Psoas muscle (tissue), 8 donors: ENCODE results near the gene TRIM3. TPM values are rescaled to one million over a fixed set of nuclear protein-coding genes. Genes with fewer than 3 reads are reported as not detected.
A peak's percentile ranks its signal among the peaks of the same experiment; 100 is the strongest.

Source experiments
- ATAC-seq, 4 donors: fragments of 200-7000 bp; cut with Tn5 transposase; one replicate each; pipeline ENCODE4 v1.9.1; 2020; ENCODE audit warnings: moderate library complexity in 3 of 4, mild to moderate bottlenecking in 2 of 4
- DNase-seq, 2 donors: peaks; one replicate each; pipeline ENCODE4 v3.0.0-alpha.2; 2020
- H3K27ac ChIP-seq: fragments of 200-600 bp; one replicate; pipeline ENCODE4 v1.8.0; 2022
- H3K27me3 ChIP-seq, 3 donors: fragments of 200-600 bp in 1 of 3; one replicate each; pipeline versions ENCODE4 v1.6.1 to v1.8.0; 2013 to 2022; ENCODE audit warnings: low read length in 2 of 3, mild to moderate bottlenecking in 2 of 3, moderate library complexity in 1 of 3; ENCODE audit not compliant: insufficient read depth in 3 of 3
- H3K36me3 ChIP-seq, 2 donors: fragments of 200-600 bp in 1 of 2; one replicate each; pipeline versions ENCODE4 v1.6.1 to v1.8.0; 2013 to 2022; ENCODE audit warnings: low read depth in 1 of 2, mild to moderate bottlenecking in 1 of 2, moderate library complexity in 1 of 2; ENCODE audit not compliant: insufficient read depth in 1 of 2
- H3K4me1 ChIP-seq: fragments of 200-600 bp; one replicate; pipeline ENCODE4 v1.8.0; 2022
- H3K4me3 ChIP-seq: fragments of 200-600 bp; one replicate; pipeline ENCODE4 v1.8.0; 2022; ENCODE audit warnings: mild to moderate bottlenecking
- H3K9me3 ChIP-seq: fragments of 200-600 bp; one replicate; pipeline ENCODE4 v1.8.0; 2022
- WGBS, 3 donors: extraction: QIAGEN DNeasy Blood & Tissue Kit; methylation state at CpG; one replicate each; pipeline versions ENCODE4 v1.1.6 to v1.1.7; 2013; 5-methylcytosine and 5-hydroxymethylcytosine counted together
- intact Hi-C, 2 donors: fragments of 100-400 bp; cut with DNase I; formaldehyde crosslinking; loops; one replicate each; pipeline versions ENCODE4 v1.11.0 to v1.14.2; 2022
- polyA plus RNA-seq, 3 donors: library from polyadenylated mRNA; stranded (reverse); fragments of 200-250 nt; gene quantifications; one replicate each; pipeline ENCODE4 v1.2.3, GENCODE V29; 2013
- total RNA-seq, 4 donors: library from RNA; stranded (reverse); fragmentation: NEBNext Ultra II Directional in 2 of 4; extraction: Animal tissue kit (Norgen Biotek cat#: 25700) in 2 of 4; gene quantifications; one replicate each; pipeline versions ENCODE4 v1.2.1 to v1.2.4, GENCODE V29; 2021 to 2023
- TF ChIP-seq, protein P1 (sequence below): fragments of 200-600 bp; IDR thresholded peaks from one replicate; pipeline ENCODE4 v1.8.0; 2022; ENCODE audit warnings: antibody characterized with exemption
- donor health status: healthy with polysubstance abuse.
- donor health status: DM: no; HTN: no; CAD: no; lungs with moderate emphysema.
- donor health status: Bipolar disorder and iron deficiency.
- donor health status: healthy.
- donor health status: DM: yes; HTN: yes; CAD: no.
- donor health status: DM: no; HTN: no; CAD: no.
- donor health status: DM: no; HTN: no; CAD: no.
- donor health status: DM: yes; HTN: yes; CAD: no.

The TRIM3 gene
- total and polyA plus RNA-seq, 7 donors = 9.6 to 15.3 (median 12.5) TPM

DNA sequence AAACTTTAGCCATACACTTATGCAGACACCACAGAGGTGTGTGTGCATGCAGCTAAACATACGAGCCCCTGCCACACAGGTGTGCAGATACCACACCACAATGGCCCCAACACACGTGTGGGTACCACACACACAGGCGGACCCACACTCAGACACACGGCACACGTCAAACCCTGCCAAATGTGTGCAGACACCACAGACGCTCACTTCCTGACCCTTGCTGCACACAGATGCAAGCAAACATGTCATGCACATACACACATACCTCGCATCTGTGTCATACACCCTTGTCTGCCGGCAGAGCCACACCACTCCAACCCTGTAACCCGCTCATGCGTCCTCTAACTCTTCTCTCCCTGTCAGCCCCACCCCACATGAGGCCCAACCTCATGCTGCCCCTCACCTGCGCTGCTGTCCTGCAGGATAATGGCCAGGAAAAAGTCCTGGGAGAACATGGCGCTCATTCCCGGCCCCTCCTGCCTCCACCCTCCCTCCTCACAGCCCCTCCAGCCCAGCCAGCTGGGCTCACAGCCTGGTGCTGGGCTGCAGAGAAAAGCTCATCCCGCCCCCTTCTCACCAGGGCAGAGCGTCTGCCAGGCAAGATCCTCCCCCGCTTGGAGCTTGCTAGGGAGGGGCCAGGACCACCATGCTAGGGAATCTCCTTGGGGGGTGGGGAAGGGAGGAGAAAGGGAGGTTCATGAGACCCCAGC is 69.2 kb downstream of the TRIM3 start:
- H3K4me1 ChIP-seq = no peaks in the 10 kb centered on the region
- no peaks in the 10 kb centered on the region for H3K27me3 ChIP-seq
- ATAC-seq (peak in 1 of 4 donors; percentile 26), DNase-seq (no peak)
- intact Hi-C loops = no loop called here
- TF ChIP-seq, protein P1, sequence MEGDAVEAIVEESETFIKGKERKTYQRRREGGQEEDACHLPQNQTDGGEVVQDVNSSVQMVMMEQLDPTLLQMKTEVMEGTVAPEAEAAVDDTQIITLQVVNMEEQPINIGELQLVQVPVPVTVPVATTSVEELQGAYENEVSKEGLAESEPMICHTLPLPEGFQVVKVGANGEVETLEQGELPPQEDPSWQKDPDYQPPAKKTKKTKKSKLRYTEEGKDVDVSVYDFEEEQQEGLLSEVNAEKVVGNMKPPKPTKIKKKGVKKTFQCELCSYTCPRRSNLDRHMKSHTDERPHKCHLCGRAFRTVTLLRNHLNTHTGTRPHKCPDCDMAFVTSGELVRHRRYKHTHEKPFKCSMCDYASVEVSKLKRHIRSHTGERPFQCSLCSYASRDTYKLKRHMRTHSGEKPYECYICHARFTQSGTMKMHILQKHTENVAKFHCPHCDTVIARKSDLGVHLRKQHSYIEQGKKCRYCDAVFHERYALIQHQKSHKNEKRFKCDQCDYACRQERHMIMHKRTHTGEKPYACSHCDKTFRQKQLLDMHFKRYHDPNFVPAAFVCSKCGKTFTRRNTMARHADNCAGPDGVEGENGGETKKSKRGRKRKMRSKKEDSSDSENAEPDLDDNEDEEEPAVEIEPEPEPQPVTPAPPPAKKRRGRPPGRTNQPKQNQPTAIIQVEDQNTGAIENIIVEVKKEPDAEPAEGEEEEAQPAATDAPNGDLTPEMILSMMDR = no peak
- WGBS, 3 donors = 76 to 84% (median 78%) methylated on average over 16 of the region's 16 CpGs
- H3K9me3 ChIP-seq = no peaks in the 10 kb centered on the region
- no peak overlapping the region for H3K4me3 ChIP-seq
- no peak overlapping the region for H3K27ac ChIP-seq
- peaks cover 0 to 40% of the 10 kb centered on the region in 2 donors for H3K36me3 ChIP-seq

DNA sequence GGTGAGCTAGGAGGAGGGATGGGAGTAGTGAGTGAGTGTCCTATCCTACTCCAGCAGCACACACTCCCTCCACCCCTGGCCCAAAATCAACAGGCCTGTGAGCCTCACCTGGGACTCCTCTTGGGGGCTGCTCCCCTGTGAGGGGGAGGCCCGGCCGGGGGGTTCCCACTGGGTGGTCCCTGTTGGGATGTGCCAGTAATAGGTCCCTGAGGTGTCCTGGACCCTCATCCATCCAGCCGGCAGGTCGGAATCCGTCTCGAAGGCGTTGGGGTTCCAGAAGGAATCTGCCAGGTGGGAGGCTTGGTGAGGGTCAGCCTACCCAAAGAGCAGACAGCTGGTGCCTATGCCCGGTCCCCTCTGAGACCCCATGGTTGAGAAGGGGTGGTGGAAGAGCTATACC is 70.2 kb downstream of the TRIM3 start:
- intact Hi-C loops = no loop called here
- DNase-seq = no peak
- 88 to 89% (median 89%) methylated on average over 8 of the region's 8 CpGs for WGBS, 3 donors
- Histone ChIP-seq H3K27ac (no peak overlapping the region), H3K36me3 (peaks cover 0 to 43% of the 10 kb centered on the region in 2 donors), H3K4me3 (no peak overlapping the region), H3K4me1 (no peaks in the 10 kb centered on the region), H3K27me3 (no peaks in the 10 kb centered on the region), H3K9me3 (no peaks in the 10 kb centered on the region)
- TF ChIP-seq, protein P1 = no peak
- no peak for ATAC-seq

DNA sequence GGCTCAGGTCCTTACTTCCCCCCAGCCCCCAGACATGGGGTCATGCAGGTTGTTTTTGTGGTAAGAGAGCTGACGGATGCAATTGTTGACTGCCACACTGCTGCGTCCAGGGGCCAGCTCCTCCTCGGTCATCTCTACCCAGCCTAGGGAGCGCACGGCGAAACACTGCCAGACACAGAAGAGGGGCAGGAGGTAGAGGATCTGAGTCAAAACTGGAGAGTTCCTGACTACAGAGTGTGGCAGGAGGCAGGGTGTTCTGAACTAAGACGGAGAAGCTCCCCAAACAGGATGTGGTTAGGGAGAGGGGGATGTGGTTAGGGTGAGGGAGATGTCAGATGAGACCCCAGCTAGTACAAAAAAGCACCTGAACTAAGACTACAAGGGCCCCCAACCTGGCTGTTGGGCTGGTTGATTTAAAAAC is 71.2 kb downstream of the TRIM3 start:
- H3K9me3 ChIP-seq = no peaks in the 10 kb centered on the region
- DNase-seq (no peak), ATAC-seq (no peak)
- H3K4me3 ChIP-seq = no peak overlapping the region
- no peaks in the 10 kb centered on the region for H3K4me1 ChIP-seq
- H3K27me3 ChIP-seq = no peaks in the 10 kb centered on the region
- 86 to 98% (median 90%) methylated on average over 7 of the region's 7 CpGs for WGBS, 3 donors
- H3K27ac ChIP-seq = no peak overlapping the region
- TF ChIP-seq, protein P1 = no peak
- peaks cover 0 to 53% of the 10 kb centered on the region in 2 donors for H3K36me3 ChIP-seq
- intact Hi-C loops = no loop called here

DNA sequence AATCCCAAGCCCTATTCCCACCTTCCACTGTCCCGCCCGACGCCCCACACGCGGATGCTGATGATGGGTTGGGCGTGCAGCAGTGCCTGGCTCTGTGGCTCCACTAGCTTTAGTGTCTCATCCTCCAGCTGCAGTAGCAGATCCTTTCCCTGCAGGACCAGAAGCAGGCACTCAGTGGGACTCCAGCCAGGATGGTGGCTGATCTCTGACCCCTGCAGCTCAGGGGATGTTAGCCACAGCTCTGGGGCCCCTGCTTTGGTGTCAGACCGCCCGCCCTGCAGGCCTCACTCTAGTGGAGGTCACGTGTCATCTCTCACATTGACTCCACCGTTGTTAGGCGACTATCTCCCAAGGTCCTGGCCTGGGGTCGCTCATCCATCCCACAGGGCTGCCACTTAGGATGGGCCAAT is 71.7 kb downstream of the TRIM3 start:
- TF ChIP-seq, protein P1 = no peak
- DNase-seq = no peak
- Histone ChIP-seq H3K36me3 (peaks cover 0 to 58% of the 10 kb centered on the region in 2 donors), H3K4me1 (no peaks in the 10 kb centered on the region), H3K9me3 (no peaks in the 10 kb centered on the region), H3K4me3 (no peak overlapping the region), H3K27ac (no peak overlapping the region), H3K27me3 (no peaks in the 10 kb centered on the region)
- intact Hi-C loops = no loop called here
- 89 to 93% (median 89%) methylated on average over 12 of the region's 12 CpGs for WGBS, 3 donors
- no peak for ATAC-seq

DNA sequence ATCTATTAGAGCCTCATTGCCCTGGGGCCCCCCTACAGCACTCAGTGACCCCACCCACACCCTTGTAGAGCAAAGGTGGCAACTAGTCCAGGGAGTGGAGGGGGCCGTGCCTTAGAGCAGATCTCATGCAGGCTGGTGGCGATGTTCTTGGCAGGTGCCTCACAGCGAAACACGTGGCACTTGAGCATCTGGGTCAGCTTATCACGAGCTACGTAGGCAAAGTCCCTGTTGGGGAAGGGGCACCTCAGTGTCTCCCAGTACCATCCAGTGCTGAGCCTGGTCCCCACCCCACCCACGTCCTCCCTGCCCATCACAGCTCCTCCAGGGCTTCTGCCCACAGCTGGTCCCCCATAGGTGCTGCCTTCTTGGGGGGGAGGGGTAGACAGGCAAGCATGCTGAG is 72.3 kb downstream of the TRIM3 start:
- 90 to 96% (median 92%) methylated on average over 7 of the region's 7 CpGs for WGBS, 3 donors
- Histone ChIP-seq H3K4me3 (no peak overlapping the region), H3K27me3 (no peaks in the 10 kb centered on the region), H3K9me3 (no peaks in the 10 kb centered on the region), H3K36me3 (peaks cover 0 to 60% of the 10 kb centered on the region in 2 donors), H3K27ac (no peak overlapping the region), H3K4me1 (no peaks in the 10 kb centered on the region)
- TF ChIP-seq, protein P1 = no peak
- no peak for ATAC-seq
- intact Hi-C loops = no loop called here
- DNase-seq = no peak
